CD4-positive, alpha-beta T cell treated with Interferon alpha-2 for 1 hour (primary cell): ENCODE data around the gene PIMREG.

Experiments
- DNase-seq, 2 donors: peaks; one replicate each; pipeline ENCODE4 v3.0.0-alpha.2; 2020 to 2022

The PIMREG gene

DNA sequence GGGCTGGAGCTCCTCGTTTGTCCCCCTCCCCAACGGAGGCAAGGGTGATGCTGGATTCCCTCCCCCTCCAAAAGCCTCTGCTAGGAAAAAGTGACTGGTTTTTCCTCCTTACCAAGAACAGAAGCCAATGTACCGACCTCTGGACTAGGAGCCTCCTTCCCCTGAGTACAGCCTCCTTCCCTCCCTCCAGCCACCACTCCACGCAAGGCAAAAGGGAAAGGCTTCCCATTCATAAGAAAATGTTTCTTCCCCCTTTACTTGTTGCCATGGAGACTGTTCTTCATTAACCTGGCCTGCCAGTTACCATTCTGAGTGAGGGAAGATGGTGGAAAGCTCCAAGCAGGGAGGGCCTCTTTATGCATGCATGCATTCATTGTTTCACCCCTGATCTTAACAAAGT lies 4.3 kb upstream of the PIMREG start:
- no peak for DNase-seq

DNA sequence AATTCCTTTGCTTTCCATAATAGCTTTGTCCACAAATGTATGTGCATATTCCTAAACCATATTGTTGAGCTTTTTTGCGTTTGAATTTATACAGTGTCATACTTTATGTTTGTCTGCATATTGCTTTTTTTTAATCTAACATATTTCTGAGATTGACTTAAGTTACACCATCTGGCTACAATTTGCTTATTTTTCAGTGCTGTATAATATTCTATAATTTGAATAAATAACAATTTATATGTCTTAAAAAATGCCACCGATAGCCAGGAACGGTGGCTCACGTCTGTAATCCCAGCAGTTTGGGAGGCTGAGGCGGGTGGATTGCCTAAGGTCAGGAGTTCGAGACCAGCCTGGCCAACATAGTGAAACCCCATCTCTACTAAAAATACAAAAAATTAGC lies 1.5 kb upstream of the PIMREG start:
- no peak for DNase-seq

- DNase-seq: no peak
Observed at GRCh38 chr17:6444571-6445335, 498 bp downstream of the PIMREG start.

DNA sequence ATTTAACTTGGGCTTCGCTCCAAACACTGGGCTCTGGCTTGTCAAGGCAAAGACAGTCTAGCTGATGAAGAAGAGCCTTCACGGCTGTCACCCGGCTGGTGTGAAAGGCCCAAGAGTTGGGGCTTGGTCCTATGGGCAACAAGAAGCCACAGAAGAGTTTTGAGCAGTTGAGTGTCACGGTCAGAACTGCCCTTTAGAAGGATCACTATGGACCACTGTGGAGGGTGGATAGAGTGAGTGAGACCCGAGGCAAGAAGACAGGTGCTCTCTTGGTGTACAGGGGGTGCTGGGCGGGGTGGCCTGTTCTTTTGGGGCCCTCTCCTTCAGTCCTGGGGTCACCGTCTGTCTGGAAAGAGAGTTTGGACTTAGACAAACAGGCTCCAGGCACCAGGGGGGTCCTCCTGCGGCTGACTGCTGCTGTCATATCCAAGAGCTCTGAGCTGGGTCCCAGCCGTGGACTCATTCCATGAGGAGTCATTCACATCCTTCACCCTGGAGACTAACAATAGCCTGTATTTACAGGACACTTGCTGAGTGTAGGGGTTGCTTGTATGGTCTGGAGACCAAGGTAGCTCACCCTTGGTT lies 2.4 kb downstream of the PIMREG start:
- no peak for DNase-seq

GRCh38 chr17:6448473-6448872 lies 4.2 kb downstream of the PIMREG start:
- DNase-seq: no peak

- no peak for DNase-seq
Observed at GRCh38 chr17:6449307-6449706, 5.1 kb downstream of the PIMREG start.

- no peak for DNase-seq
Observed at GRCh38 chr17:6450926-6451832, 6.9 kb downstream of the PIMREG start.

DNA sequence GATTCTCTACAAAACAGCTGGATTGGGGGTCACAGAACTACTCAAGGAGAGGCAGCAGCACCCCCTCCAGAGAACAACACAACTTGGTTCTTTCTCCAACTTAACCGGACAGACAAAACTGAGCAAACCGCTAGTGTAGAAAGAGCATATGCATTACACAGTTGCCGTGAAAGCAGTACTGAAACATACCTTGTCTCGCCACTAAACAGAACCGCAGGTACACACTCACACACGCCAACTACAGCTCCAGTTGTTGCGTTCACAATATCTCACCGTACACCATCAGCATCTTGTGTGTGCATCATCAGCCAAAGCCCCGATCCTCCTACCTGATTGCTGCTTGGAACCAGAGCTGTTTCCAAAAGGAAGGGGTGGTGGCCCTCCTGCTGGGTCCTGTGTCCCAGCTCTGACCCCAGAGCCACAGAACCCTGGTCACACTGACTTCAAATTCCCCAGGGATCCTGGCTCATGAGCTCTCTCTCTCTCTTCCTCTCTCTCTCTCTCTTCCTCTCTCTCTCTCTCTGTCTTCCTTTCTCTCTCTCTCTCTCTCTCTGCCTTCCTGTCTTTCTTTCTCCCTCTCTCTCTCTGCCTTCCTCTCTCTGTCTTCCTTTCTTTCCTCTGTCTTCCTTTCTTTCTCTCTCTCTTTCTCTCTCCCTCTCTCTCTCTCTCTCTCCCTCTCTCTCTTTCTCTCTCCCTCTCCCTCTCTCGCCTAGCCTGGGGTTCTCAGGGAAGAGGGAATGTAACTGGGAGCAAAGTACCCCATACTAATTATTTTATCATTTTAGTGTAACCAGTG lies 8.4 kb downstream of the PIMREG start:
- DNase-seq: no peak

DNA sequence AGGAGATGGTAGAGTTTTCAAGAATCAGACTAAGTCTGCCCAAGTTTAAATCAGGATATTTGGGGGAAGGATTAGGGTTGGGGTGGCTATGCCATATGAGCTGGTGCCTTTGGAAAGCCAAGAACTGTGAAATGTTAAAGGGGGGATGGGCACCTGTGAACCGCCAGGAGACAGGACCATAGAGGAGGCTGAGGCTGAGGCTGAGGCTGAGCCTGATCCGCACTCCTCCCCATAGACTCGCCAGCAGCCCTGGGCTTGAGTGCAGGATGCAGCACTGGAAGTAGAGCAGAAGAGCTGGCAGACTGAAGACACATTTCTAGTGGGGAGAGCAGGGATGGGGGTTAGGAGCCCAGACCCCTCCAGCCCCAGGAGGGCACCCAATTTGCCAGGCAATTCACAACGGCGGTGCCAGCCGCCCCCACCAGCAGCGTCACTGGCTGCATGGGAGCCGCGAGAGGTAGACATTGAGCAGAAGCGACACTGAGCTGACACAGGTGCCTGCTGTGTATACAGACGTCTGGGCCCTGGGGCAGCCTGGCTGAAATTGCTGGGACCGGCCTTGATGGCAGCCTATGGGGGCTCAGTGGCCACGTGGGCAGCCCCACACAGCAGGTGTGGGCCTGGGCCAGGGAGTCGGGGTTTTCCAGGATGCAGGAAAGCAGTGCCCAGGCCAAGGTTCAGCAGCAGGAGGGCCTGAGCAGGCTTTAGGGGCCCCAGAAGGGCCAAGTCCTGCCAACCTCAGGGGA lies 9.2 kb downstream of the PIMREG start:
- no peak for DNase-seq

GRCh38 chr17:6454495-6455320 lies 10.5 kb downstream of the PIMREG start:
- no peak for DNase-seq

DNA sequence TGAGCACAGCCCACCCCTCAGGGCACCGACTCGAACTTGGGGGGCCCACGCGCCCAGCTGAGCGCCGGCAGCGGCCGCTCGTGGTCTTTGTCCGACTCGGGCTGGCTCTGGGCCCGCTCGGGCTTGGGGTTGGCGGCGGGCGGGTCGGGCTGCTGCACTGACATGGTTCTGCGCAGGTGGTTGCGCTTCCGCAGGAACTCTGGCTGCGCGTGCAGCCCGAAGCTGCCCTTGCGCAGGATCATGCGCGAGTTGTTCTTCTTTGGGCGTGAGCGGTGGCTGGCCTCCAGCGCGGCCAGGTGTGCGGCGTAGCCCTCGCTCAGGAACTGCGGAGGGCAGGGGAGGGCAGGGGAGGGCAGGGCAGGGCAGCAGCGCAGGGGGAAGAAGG lies 11.1 kb downstream of the PIMREG start:
- DNase-seq: peak; percentile 55 to 61

- DNase-seq: no peak
Observed at GRCh38 chr17:6456321-6456720, 12.1 kb downstream of the PIMREG start.

DNA sequence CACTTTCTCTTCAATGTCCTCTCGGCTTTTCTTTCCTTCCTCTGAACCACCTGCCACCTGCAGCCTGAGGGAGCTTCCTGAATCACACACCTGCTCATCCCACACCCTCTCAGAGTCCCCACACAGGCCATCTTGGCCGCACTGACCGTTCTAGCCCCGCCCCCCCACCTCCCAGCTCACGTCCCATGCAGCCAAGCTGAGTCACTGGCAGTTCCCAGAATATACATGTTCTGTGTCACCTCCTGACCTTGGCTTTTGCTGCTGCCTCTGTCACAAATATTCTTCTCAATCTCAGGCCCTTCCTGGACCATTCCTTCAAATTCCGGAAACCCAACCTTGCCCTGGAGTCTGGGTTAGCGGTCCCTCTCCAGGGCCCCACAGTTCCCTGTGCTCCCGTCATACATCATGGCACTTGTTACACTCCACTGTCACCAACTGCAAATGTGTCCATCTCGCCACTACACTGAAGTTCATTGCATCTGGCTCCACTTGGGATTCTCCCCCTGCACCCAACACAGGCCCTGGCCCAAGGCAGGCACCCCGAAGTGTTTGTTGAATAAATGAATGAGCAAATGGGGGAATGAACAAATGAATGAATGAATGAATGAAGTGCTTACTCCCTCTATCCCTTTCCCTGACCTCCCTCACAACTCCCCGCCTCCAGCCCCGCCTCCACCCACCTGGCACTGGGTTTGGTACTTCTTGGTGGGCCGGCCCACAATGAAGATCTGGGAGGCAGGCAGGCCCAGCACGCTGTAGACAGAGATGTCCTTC lies 12.8 kb downstream of the PIMREG start:
- no peak for DNase-seq

DNA sequence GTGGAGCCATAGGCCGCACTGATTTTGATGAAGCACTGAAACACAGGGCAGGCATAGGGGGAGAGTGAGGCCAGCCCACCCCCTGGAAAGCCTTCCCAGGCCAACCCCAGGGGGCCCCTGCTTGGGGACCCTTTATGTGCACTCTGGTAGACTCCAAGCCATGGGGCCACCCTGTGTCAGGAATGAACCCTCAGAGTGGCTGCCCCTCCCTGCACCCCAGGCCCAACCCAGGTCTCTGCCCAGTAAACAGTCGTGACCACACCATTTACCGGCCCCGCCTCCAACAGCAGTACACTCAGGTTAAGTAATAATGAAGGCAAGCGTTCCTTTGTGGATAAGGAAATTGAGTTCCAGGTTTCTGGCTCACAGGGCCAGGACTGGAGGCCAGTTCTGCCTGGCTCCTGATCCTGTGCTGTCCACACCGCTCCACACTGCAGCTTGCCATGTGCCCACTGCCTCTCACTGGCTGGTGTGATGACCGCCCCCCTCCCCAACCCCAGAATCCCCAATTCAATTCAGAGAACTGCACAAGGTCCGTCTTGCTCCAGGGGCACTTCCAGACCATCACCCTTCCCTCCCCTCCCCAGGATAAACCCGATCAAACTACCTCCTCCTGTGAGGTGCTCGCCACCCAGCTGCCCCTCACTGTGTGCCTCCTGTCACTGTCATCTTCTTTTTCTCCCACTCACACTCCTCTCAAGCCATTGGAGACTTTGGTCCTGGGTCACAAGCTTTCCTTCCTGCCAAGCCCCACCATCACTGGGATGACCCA lies 13.6 kb downstream of the PIMREG start:
- DNase-seq: no peak

DNA sequence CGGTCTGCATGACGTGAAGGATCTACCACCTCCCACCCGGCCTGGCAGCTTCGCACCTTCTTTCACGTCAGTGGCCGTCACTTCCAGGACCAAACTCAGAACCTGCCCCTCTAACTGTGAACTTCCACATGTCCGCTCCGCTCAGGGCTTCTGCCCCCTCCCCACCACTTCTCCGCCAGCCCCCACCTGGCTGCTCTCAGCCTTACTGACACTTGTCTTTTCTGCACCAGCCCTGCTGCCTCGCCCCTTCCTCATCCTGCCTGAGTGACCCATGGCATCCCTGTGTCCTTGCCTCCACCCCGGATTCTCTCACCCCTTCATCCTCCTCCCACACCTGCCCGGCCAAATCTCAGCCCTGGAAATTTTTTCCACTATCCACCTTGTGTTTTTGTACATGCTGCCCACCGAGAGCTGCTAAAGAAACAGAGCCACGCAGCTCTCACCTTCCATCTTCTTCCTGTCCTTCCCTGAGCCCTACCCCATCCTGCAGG lies 14.2 kb downstream of the PIMREG start:
- no peak for DNase-seq

GRCh38 chr17:6460531-6461161 lies 16.4 kb downstream of the PIMREG start:
- DNase-seq: no peak

DNA sequence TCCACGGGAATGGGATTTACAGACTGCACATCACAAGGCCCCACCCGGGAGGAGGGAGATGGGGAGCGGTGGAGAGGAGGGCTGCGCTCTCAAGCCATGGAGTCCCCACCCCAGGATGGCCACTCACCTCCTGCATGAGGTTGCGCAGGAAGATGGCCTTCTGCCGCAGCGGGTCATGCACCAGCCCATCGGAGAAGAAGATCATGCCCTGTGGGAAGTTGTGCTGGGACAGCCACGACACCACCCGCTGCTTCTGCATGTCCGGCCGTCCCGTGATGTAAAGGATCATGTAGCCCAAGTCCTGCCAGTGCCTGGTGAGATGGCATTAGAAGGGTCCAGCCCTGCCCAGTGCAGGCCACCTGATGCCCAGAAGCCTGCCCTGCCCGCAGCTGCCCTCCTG lies 17.0 kb downstream of the PIMREG start:
- DNase-seq: no peak

- DNase-seq: no peak
Observed at GRCh38 chr17:6461792-6462524, 17.7 kb downstream of the PIMREG start.
